NCI-H524 treated with DMSO at 0.1 percent for 48 hours (cell line): ENCODE results near the gene GRIK4.

Experiments used
- DNase-seq: peaks from one replicate; lab custom pipeline; 2025; lab: John Stamatoyannopoulos, UW

GRIK4 gene

DNA sequence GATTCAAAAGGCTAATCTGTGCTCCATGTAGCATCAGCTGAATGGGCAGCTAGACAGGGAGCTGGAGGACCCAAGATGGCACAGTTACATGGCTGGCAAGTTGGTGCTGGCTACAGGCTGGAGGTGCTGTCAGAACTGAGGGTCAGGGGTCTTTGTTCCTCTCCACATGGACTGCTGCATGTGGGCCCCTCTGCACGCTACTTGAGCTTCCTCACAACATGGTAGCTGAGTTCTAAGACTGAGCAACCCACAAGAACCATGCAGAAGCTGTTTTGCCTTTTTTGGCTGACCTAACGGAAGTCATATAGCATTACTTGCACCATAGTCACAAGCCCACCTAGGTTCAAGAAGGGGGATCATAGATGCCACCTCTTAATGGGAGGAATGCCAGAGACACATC is 196.1 kb downstream of the GRIK4 start:
- DNase-seq, result no peak

DNA sequence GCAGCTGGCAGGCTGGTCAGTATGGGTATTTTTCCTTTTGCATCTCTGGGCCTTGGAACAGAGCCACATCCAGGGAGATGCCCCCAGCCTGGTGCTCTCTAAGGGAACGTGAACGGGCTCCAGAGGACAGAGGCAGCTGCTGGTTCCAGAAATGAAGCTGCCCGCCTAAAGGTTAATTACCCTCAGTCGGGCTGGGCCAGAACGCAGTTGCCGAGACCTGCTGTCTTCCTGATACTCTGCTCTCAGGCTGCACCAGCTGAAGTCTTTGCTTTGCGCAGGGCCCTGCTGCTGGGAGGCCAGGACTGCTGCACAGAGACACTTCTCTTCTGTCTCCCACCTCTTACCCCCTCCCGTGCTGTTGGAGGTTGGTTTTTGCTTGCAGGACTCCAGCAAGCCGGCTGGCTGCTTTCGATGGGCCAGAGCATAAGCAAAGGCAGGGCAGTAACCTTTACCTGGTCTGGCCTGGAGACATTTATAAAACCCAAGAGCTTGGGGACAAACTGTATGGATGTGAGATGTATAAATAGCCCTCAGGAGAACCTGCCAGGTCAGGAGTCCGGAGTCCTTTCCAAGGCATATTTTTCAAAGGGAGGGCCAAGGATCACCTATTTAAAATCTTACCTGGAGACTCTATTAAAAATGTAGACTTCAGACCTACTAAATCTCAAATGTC is 197.1 kb downstream of the GRIK4 start:
- no peak for DNase-seq

- no peak for DNase-seq
Measured at GRCh38 chr11:120709808-120710207, 198.3 kb downstream of the GRIK4 start.

GRCh38 chr11:120710354-120711131 is 199.0 kb downstream of the GRIK4 start:
- DNase-seq, result no peak

DNA sequence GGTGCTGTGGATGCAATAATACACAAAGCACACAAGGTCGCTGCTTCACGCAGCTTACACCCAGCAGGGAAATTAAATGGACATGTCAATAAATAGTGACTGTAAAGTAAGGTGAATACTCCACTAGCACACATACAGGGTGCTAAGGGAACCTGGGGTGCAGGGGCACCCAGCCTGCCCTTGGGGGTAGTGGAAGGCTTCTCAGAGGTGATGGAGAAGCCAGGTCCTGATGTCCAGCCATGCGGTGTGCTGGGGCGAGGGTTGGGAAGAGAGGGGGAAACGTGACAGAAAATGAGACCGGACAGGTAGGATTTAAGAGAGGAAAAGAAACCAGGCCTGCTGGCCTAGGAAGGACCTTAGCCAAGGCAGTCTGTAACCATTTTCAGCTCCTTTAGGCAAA is 200.5 kb downstream of the GRIK4 start:
- no peak for DNase-seq

- no peak for DNase-seq
Measured at GRCh38 chr11:120712881-120713280, 201.3 kb downstream of the GRIK4 start.

GRCh38 chr11:120713296-120713695 is 201.7 kb downstream of the GRIK4 start:
- no peak for DNase-seq

DNA sequence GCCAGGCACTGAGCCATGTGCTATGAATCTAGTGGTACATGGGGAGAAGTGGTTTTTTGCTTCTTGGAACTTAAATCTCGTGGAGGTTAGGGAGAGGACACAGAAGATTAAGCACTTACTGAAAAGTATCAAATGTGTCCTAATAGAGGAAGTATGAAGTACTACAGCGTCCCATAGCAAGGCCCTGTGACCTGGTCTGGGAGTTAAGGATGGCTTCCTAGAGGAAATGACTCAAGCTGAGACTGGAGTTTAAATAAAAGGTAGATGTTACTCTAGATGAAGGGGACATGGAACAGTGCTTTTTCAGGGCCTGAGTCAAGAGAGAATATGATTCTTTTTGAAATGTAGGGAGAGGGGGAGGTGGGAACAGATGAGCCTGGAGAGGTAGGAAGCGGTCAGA is 202.9 kb downstream of the GRIK4 start:
- DNase-seq, result no peak

GRCh38 chr11:120715239-120715638 is 203.7 kb downstream of the GRIK4 start:
- DNase-seq, result no peak

DNA sequence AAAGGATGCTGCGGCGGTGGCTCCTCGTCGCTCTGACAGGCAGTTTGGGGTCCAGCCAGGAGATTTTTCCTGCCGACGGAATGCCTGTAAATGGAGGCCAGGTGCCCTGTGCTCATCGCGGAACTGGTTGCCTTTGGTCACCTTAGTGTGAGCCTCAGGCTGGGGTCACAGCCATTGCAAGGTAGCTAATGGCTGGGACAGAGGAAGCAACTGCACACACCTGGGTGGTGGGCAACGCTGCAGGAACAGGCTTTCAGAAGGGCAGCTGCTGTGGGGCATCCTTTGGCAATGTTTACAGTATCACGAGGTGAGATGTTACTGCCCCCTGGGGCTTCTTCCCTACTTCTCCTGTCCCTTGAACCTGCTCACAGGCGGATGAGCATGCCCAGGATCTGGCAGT is 205.5 kb downstream of the GRIK4 start:
- no peak for DNase-seq

- DNase-seq, result no peak
Measured at GRCh38 chr11:120717623-120718022, 206.1 kb downstream of the GRIK4 start.

GRCh38 chr11:120718171-120718570 is 206.6 kb downstream of the GRIK4 start:
- DNase-seq, result no peak

DNA sequence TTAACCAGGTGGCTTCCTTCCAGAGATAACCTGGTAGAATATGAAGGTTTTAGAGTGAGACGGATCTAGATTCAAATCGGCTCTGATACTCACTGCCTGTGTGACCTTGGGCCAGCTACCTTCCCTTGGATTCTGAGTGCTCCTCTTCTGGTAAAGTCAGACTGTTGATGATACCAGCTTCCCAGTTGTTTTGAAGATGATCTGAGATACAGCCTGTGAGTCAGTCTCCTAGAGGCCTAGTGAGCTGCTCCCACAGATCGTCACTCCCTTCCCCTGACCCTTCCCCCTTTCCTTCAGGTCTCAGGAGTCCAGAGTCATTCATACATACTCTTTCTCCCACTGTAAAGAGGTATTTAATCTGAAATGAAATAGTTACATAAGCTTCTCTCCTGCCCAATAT is 207.8 kb downstream of the GRIK4 start:
- DNase-seq, result no peak

GRCh38 chr11:120720760-120721159 is 209.2 kb downstream of the GRIK4 start:
- no peak for DNase-seq

GRCh38 chr11:120722524-120722923 is 211.0 kb downstream of the GRIK4 start:
- DNase-seq, result no peak

- no peak for DNase-seq
Measured at GRCh38 chr11:120723751-120724150, 212.2 kb downstream of the GRIK4 start.

DNA sequence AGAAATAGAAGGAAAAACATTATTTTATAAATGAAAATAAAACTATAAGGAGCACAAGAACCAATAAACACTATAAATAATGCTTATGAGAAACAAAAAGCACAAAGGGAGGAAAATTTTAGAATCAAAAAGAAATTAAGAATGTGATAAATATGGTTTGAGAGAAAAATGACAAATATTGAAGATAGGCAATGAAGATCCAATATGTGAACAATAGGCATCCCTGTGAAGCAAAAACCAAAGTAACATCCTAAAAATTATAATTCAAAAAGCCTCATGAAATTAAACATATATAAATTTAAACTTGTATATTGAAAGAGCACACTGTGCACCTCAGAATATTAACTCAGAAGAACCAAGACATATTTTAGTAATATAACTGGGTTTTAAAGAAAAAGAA is 216.2 kb downstream of the GRIK4 start:
- no peak for DNase-seq

DNA sequence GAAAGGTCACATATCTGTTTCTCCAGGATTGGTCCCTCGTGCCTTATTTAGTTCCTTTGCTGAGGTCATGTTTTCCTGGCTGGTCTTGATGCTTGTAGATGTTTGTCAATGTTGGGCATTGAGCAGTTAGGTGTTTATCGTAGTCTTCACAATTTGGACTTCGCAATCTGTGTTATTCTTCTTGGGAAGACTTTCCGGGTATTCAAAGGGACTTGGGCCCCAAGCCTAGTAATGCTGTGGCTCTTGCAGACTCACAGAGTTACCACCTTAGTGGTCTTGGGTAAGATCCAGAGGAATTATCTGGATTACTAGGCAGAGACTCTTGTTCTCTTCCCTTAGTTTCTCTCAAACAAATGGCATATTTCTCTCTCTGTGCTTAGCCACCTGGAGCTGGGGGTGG is 223.5 kb downstream of the GRIK4 start:
- DNase-seq, result no peak

- no peak for DNase-seq
Measured at GRCh38 chr11:120738516-120739046, 227.0 kb downstream of the GRIK4 start.

DNA sequence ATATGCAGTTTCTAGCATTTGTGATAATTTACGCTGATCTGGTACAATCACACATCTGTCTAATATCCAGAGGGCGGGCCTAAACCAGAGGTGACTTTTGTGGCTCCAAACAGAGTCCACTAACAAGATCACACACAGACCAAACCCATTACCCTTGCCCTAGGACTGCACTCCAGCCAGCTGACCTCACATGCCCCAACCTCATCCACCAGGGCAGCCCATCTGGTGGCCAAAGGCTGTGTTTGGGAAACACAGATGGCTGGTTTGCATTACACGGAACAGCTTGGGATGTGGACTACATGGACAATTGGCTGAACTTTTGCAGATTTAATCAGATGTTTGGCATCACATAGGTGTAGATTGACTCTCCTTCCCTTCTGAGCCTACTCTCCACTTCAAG is 228.2 kb downstream of the GRIK4 start:
- DNase-seq, result no peak

- DNase-seq, result no peak
Measured at GRCh38 chr11:120740380-120740779, 228.8 kb downstream of the GRIK4 start.

- DNase-seq, result no peak
Measured at GRCh38 chr11:120744016-120744994, 232.8 kb downstream of the GRIK4 start.
